PC-9 (cell line): ENCODE data around the gene PGBD5.

Experiments used
- CTCF ChIP-seq: fragments of 200-600 bp; sonication (generic); conservative IDR thresholded peaks from 2 replicates; pipeline ENCODE4 v1.6.1; 2017; ENCODE audit warnings: mixed run types, antibody characterized with exemption, mild to moderate bottlenecking, moderate library complexity
- EZH2 ChIP-seq: fragments of 200-600 bp; sonication (generic); IDR thresholded peaks from 2 replicates; pipeline ENCODE4 v1.8.0; 2017; ENCODE audit warnings: antibody characterized with exemption, low read depth

GRCh38 chr1:230280054-230280795 lies 145.9 kb downstream of the PGBD5 start:
- TF ChIP-seq CTCF (no peak), EZH2 (no peak)
